OCI-LY3 (cell line): ENCODE measurements around the gene MSI2.

ENCODE experiments used
- EZH2phosphoT487 ChIP-seq: fragments of 200-600 bp; shearing (Covaris generic); IDR thresholded peaks from 2 replicates; pipeline ENCODE4 v1.6.1; 2018; ENCODE audit warnings: antibody characterized with exemption, mixed run types, low read depth
- TF ChIP-seq, protein P1 (sequence below): fragments of 200-600, 300-600 bp; sonication (generic); IDR thresholded peaks from 2 replicates; pipeline ENCODE4 v1.5.1; 2014; ENCODE audit warnings: antibody characterized with exemption, low read length, low read depth

DNA sequence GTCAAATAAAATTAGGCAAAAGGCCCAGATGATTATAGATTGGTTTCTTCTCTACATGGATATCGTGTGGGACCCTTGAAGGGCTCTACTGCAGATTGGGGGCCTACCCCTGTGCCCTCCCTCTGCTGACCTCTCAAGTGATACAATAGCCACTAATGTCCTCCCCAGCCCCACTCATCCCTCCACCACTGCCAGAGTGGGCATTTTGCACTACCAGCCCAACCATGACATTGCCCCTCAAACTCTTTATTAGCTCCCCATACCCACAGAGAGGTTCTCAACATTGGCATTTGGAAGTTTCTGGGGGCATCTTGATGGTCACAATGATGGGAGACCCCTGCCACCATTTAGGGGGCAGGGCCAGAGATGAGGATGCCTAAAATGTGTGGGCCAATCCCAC lies 446.9 kb downstream of the MSI2 start:
- TF ChIP-seq, protein P1, sequence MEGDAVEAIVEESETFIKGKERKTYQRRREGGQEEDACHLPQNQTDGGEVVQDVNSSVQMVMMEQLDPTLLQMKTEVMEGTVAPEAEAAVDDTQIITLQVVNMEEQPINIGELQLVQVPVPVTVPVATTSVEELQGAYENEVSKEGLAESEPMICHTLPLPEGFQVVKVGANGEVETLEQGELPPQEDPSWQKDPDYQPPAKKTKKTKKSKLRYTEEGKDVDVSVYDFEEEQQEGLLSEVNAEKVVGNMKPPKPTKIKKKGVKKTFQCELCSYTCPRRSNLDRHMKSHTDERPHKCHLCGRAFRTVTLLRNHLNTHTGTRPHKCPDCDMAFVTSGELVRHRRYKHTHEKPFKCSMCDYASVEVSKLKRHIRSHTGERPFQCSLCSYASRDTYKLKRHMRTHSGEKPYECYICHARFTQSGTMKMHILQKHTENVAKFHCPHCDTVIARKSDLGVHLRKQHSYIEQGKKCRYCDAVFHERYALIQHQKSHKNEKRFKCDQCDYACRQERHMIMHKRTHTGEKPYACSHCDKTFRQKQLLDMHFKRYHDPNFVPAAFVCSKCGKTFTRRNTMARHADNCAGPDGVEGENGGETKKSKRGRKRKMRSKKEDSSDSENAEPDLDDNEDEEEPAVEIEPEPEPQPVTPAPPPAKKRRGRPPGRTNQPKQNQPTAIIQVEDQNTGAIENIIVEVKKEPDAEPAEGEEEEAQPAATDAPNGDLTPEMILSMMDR: no peak
- no peak for TF ChIP-seq EZH2phosphoT487
